ENCODE data around the gene RPRD1A. TPM values are rescaled to one million over a fixed set of nuclear protein-coding genes. Genes with fewer than 3 reads are reported as not detected.

Gene RPRD1A
- total and polyA plus RNA-seq, 4 donors: 11.8 to 29.5 (median 16.6) TPM

DNA sequence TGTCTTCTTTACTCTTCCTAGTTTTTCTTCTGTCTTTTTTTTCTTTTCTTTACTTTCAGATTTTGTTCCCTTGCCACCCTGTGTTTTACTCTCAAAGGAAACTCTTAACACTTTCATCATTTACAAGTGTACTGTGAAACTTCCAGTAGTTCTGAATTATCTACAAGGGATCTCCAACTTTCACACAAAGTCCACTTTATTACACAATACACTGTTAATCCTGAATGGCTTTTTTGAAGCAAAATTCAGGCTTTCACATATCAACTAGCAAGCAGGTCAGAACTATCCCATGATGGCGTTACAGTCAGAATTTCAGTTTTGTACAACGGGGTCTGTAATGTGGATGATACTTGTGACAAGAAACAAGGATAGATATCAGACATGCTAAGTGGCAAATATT, 60.4 kb downstream of the RPRD1A start:
- no peaks in the 10 kb centered on the region for H3K9me3 ChIP-seq (ENCODE audit: control insufficient read depth in 4 of 4, low read length in 3 of 4)
- TF ChIP-seq HNF4A (conservative IDR thresholded peaks at IDR 0.05): peak; percentile 14 to 47
- TF ChIP-seq, protein P1, sequence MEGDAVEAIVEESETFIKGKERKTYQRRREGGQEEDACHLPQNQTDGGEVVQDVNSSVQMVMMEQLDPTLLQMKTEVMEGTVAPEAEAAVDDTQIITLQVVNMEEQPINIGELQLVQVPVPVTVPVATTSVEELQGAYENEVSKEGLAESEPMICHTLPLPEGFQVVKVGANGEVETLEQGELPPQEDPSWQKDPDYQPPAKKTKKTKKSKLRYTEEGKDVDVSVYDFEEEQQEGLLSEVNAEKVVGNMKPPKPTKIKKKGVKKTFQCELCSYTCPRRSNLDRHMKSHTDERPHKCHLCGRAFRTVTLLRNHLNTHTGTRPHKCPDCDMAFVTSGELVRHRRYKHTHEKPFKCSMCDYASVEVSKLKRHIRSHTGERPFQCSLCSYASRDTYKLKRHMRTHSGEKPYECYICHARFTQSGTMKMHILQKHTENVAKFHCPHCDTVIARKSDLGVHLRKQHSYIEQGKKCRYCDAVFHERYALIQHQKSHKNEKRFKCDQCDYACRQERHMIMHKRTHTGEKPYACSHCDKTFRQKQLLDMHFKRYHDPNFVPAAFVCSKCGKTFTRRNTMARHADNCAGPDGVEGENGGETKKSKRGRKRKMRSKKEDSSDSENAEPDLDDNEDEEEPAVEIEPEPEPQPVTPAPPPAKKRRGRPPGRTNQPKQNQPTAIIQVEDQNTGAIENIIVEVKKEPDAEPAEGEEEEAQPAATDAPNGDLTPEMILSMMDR (IDR thresholded peaks at IDR 0.05; ENCODE audit: low read depth, low read length, missing input control): no peak
- WGBS: 98% methylated on average over 2 of the region's 2 CpGs

DNA sequence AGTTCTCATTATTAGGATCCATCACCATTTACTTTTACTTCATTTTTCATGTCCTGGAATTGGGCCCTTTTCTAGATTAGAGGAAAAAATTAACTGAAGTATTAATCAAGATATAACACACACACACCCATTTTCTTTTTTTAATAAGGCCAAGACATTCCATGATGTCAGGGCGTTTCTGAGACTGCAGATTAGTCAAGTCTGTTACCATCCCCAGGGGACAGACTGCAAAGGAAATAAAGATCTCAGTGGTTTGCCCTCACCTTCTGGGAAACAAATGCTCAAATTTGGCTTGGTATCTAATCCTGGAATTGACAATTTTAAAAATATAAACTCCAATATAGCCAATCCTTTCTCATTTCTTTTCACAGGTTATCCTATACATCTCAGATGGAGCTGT, 67.4 kb downstream of the RPRD1A start:
- no peak for DNase-seq (ENCODE audit: low spot score)
- Histone ChIP-seq H3K4me3 (ENCODE audit: low read depth in 1 of 3, low read length in 3 of 3) (no peak overlapping the region), H3K4me1 (ENCODE audit: control insufficient read depth in 4 of 4, insufficient read depth in 4 of 4, low read length in 3 of 4) (no peaks in the 10 kb centered on the region), H3K9ac (ENCODE audit: low read depth in 1 of 2, low read length in 2 of 2) (no peak overlapping the region), H3K27me3 (ENCODE audit: control insufficient read depth in 4 of 4, insufficient read depth in 4 of 4, low read length in 3 of 4) (no peaks in the 10 kb centered on the region), H3K27ac (ENCODE audit: low read depth in 1 of 2, low read length in 2 of 2) (no peak overlapping the region), H3K36me3 (ENCODE audit: control insufficient read depth in 4 of 4, insufficient read depth in 3 of 4, low read depth in 1 of 4, low read length in 3 of 4) (no peaks in the 10 kb centered on the region), H3K9me3 (ENCODE audit: control insufficient read depth in 4 of 4, low read length in 3 of 4) (no peaks in the 10 kb centered on the region)
- 82% methylated on average over 1 of the region's 1 CpG for WGBS
- TF ChIP-seq, protein P2, sequence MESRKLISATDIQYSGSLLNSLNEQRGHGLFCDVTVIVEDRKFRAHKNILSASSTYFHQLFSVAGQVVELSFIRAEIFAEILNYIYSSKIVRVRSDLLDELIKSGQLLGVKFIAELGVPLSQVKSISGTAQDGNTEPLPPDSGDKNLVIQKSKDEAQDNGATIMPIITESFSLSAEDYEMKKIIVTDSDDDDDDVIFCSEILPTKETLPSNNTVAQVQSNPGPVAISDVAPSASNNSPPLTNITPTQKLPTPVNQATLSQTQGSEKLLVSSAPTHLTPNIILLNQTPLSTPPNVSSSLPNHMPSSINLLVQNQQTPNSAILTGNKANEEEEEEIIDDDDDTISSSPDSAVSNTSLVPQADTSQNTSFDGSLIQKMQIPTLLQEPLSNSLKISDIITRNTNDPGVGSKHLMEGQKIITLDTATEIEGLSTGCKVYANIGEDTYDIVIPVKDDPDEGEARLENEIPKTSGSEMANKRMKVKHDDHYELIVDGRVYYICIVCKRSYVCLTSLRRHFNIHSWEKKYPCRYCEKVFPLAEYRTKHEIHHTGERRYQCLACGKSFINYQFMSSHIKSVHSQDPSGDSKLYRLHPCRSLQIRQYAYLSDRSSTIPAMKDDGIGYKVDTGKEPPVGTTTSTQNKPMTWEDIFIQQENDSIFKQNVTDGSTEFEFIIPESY (IDR thresholded peaks at IDR 0.05): no peak
- TF ChIP-seq, protein P1 (IDR thresholded peaks at IDR 0.05; ENCODE audit: low read depth, low read length, missing input control): no peak
- TF ChIP-seq GABPA (IDR thresholded peaks at IDR 0.05 in 1 of 2, conservative IDR thresholded peaks at IDR 0.05 in 1 of 2) (no peak), HNF4G (IDR thresholded peaks at IDR 0.05) (no peak), FOXA1 (IDR thresholded peaks at IDR 0.05) (no peak), YY1 (IDR thresholded peaks at IDR 0.05) (no peak), EGR1 (IDR thresholded peaks at IDR 0.05; ENCODE audit: low read depth in 2 of 2) (no peak), RAD21 (IDR thresholded peaks at IDR 0.05) (no peak), TAF1 (conservative IDR thresholded peaks at IDR 0.05) (no peak), NR2F2 (IDR thresholded peaks at IDR 0.05) (no peak), HNF4A (conservative IDR thresholded peaks at IDR 0.05) (no peak), JUND (IDR thresholded peaks at IDR 0.05) (no peak), FOXA2 (IDR thresholded peaks at IDR 0.05) (no peak), SP1 (IDR thresholded peaks at IDR 0.05) (no peak), RXRA (IDR thresholded peaks at IDR 0.05) (no peak)
- TF ChIP-seq, protein P3, sequence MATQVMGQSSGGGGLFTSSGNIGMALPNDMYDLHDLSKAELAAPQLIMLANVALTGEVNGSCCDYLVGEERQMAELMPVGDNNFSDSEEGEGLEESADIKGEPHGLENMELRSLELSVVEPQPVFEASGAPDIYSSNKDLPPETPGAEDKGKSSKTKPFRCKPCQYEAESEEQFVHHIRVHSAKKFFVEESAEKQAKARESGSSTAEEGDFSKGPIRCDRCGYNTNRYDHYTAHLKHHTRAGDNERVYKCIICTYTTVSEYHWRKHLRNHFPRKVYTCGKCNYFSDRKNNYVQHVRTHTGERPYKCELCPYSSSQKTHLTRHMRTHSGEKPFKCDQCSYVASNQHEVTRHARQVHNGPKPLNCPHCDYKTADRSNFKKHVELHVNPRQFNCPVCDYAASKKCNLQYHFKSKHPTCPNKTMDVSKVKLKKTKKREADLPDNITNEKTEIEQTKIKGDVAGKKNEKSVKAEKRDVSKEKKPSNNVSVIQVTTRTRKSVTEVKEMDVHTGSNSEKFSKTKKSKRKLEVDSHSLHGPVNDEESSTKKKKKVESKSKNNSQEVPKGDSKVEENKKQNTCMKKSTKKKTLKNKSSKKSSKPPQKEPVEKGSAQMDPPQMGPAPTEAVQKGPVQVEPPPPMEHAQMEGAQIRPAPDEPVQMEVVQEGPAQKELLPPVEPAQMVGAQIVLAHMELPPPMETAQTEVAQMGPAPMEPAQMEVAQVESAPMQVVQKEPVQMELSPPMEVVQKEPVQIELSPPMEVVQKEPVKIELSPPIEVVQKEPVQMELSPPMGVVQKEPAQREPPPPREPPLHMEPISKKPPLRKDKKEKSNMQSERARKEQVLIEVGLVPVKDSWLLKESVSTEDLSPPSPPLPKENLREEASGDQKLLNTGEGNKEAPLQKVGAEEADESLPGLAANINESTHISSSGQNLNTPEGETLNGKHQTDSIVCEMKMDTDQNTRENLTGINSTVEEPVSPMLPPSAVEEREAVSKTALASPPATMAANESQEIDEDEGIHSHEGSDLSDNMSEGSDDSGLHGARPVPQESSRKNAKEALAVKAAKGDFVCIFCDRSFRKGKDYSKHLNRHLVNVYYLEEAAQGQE (IDR thresholded peaks at IDR 0.05): no peak
- TF ChIP-seq, protein P4, sequence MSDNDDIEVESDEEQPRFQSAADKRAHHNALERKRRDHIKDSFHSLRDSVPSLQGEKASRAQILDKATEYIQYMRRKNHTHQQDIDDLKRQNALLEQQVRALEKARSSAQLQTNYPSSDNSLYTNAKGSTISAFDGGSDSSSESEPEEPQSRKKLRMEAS (IDR thresholded peaks at IDR 0.05): no peak

More for the DNA sequence above, 60.4 kb downstream of the RPRD1A start:
- Histone ChIP-seq H3K36me3 (ENCODE audit: control insufficient read depth in 4 of 4, insufficient read depth in 3 of 4, low read depth in 1 of 4, low read length in 3 of 4) (no peaks in the 10 kb centered on the region), H3K4me3 (ENCODE audit: low read depth in 1 of 3, low read length in 3 of 3) (no peak overlapping the region), H3K4me1 (ENCODE audit: control insufficient read depth in 4 of 4, insufficient read depth in 4 of 4, low read length in 3 of 4) (no peaks in the 10 kb centered on the region), H3K9ac (ENCODE audit: low read depth in 1 of 2, low read length in 2 of 2) (no peak overlapping the region), H3K27ac (ENCODE audit: low read depth in 1 of 2, low read length in 2 of 2) (no peak overlapping the region), H3K27me3 (ENCODE audit: control insufficient read depth in 4 of 4, insufficient read depth in 4 of 4, low read length in 3 of 4) (no peaks in the 10 kb centered on the region)
- no peak for DNase-seq (ENCODE audit: low spot score)

All from liver (tissue), 9 donors.